Right cardiac atrium (tissue), 5 donors: Measurements from ENCODE around the gene ARID3A. TPM values are rescaled to one million over a fixed set of nuclear protein-coding genes. Genes with fewer than 3 reads are reported as not detected.

Experiments used
- ATAC-seq, 2 donors: fragments of 200-7000 bp; cut with Tn5 transposase; one replicate each; pipeline versions ENCODE4 v1.8.0 to v1.9.1; 2020; ENCODE audit warnings: moderate library complexity in 2 of 2, mild to moderate bottlenecking in 1 of 2
- DNase-seq, 3 donors: peaks; one replicate each; pipeline ENCODE4 v3.0.0-alpha.2; 2020
- H3K27ac ChIP-seq: one replicate; pipeline ENCODE4 v1.5.1; 2013; ENCODE audit warnings: mild to moderate bottlenecking, low read length, control low read depth, moderate library complexity
- H3K27me3 ChIP-seq: one replicate; pipeline ENCODE4 v1.6.1; 2013; ENCODE audit not compliant: control insufficient read depth, insufficient read depth
- H3K4me1 ChIP-seq: one replicate; pipeline ENCODE4 v1.6.1; 2013; ENCODE audit warnings: low read length; ENCODE audit not compliant: control insufficient read depth, insufficient read depth
- H3K4me3 ChIP-seq: one replicate; pipeline ENCODE4 v1.5.1; 2013; ENCODE audit warnings: low read length, control low read depth
- H3K9me3 ChIP-seq: one replicate; pipeline ENCODE4 v1.6.1; 2013; ENCODE audit warnings: low read length; ENCODE audit not compliant: control insufficient read depth
- WGBS: extraction: QIAGEN DNeasy Blood & Tissue Kit; methylation state at CpG from one replicate; pipeline ENCODE4 v1.1.7; 2013; 5-methylcytosine and 5-hydroxymethylcytosine counted together
- intact Hi-C, 4 donors: fragments of 100-400 bp; cut with DNase I; formaldehyde crosslinking; loops; one replicate each; pipeline versions ENCODE4 v1.11.0 to v1.14.0; 2022 to 2023
- polyA plus RNA-seq: library from polyadenylated mRNA; stranded (reverse); fragments of 200-250 nt; gene quantifications from one replicate; pipeline ENCODE4 v1.2.3, GENCODE V29; 2013
- total RNA-seq, 4 donors: library from RNA; stranded (reverse); fragmentation: NEBNext Ultra II Directional; extraction: Animal tissue kit (Norgen Biotek cat#: 25700); gene quantifications; one replicate each; pipeline ENCODE4 v1.2.1, GENCODE V29; 2021
- donor health status: healthy with polysubstance abuse.
- donor health status: DM: no; HTN: yes; CAD: no.
- donor health status: DM: no; HTN: no; CAD: no.
- donor health status: DM: no; HTN: yes; CAD: no; lungs with severe emphysema.
- donor health status: DM: yes; HTN: yes; CAD: no.

Gene ARID3A
- total and polyA plus RNA-seq, 5 donors, result 3.3 to 6.2 (median 5.1) TPM

DNA sequence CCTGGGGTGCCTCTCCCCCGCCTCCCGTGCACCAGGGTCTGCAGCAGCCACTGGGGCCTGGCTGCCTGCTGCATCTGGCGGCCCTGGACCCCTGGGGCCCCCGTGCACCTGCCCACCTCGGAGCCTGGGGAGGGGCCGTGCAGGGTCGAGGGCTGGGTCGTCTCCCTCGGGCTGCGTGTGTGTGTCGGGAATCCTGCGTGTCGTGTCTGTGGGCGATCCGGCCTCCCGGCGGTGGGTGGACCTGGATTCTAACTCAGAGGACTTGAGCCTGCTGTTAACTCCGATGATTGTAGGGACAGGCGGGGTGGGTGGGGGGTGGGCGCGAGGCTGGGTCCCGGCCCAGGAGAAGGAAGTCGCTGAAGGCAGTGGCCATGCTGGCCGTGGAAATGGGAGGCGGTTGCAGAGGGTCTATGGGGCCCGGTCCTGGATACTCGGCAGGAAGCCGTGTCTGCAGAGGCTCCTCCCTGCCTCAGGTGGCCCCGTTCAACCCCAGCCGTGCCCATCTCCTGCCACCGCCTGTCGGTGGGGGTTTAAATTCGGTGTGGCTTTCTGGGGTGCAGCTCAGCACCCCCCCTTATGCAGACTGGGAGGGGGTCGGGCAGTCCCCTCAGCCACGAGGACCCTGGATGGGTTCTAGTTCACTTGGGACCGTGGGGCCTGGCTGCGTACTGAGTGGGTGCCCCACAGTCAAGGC is 48.9 kb downstream of the ARID3A start:
- Histone ChIP-seq H3K27ac (no peak overlapping the region), H3K4me1 (no peaks in the 10 kb centered on the region), H3K9me3 (peaks cover 3% of the 10 kb centered on the region), H3K27me3 (no peaks in the 10 kb centered on the region), H3K4me3 (no peak overlapping the region)
- DNase-seq, result peak in 1 of 3 donors; percentile 46
- ATAC-seq, result no peak
- WGBS, result 74% methylated on average over 37 of the region's 37 CpGs
- intact Hi-C loops, result no loop called here

DNA sequence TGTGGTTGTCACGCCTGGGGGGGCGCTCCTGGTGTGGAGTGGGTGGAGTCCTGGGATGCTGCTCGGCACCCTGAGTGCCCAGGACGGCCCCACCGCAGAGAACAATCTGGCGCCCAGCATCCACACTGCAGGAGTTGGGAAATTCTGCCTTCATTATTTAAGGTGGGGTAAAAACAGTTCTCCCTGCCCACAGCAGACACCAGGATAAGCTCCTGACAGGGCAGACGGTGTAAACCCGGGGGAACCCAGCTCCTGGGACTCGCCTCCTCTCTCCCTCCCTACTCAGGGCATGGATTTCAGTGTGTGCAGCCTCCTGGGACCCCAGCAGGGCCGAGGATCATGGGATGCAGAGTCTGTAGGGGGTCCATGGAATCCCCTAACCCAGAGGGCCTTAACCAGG is 50.6 kb downstream of the ARID3A start:
- 77% methylated on average over 10 of the region's 10 CpGs for WGBS
- intact Hi-C loops, result no loop called here
- peak in 1 of 3 donors; percentile 41 for DNase-seq
- Histone ChIP-seq H3K27me3 (no peaks in the 10 kb centered on the region), H3K9me3 (no peaks in the 10 kb centered on the region), H3K27ac (no peak overlapping the region), H3K4me1 (no peaks in the 10 kb centered on the region), H3K4me3 (no peak overlapping the region)
- no peak for ATAC-seq

DNA sequence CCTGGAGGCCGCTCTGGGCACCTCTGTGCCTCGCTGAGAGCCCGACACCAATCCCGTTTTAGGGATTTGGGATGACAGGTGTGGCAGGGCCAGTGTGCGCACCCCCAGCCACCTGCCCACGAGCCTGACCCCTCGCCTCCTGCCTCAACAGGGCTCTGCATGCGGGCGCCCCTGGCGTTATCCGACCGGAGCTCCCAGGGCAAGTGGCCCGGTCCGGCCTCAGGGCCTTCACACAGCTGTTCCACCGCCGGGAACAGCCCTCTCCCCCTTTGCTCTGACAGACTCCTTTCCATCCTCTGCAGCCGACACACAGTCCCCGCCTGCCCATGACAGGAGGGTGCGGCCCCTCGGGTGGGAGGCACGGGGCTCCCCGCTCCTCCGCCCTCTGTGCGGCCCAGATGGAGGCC is 51.2 kb downstream of the ARID3A start:
- ATAC-seq (peak in 1 of 2 donors; percentile 18), DNase-seq (peak in 1 of 3 donors; percentile 37)
- no peaks in the 10 kb centered on the region for H3K9me3 ChIP-seq
- H3K4me1 ChIP-seq, result no peaks in the 10 kb centered on the region
- no peak overlapping the region for H3K4me3 ChIP-seq
- WGBS, result 83% methylated on average over 24 of the region's 24 CpGs
- no peak overlapping the region for H3K27ac ChIP-seq
- intact Hi-C loops, result no loop called here
- H3K27me3 ChIP-seq, result no peaks in the 10 kb centered on the region

DNA sequence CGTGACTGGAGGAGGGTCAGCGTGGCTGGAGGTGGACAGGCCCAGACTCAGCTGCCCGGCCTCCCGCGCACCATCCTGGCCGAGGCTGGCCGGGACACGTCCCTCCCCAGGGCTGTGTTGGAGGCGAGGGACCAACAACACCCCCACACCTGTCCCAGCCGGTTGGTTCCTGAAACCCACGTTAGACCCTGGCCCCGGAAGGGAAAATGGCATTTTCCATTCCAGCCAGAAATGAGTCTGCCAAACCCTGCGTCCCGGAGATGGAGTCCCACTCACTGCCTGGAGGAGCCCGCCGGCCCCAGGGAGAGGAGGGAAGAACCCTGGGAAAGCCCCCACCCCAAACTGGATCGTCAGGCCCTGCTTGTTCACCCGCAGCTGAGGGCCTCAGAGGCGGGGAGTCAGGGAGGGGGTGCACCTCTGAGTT is 53.5 kb downstream of the ARID3A start:
- no peaks in the 10 kb centered on the region for H3K4me1 ChIP-seq
- no peak overlapping the region for H3K27ac ChIP-seq
- H3K4me3 ChIP-seq, result no peak overlapping the region
- 65% methylated on average over 19 of the region's 19 CpGs for WGBS
- H3K9me3 ChIP-seq, result no peaks in the 10 kb centered on the region
- H3K27me3 ChIP-seq, result no peaks in the 10 kb centered on the region
- intact Hi-C loops, result no loop called here
- ATAC-seq, result no peak
- no peak for DNase-seq

DNA sequence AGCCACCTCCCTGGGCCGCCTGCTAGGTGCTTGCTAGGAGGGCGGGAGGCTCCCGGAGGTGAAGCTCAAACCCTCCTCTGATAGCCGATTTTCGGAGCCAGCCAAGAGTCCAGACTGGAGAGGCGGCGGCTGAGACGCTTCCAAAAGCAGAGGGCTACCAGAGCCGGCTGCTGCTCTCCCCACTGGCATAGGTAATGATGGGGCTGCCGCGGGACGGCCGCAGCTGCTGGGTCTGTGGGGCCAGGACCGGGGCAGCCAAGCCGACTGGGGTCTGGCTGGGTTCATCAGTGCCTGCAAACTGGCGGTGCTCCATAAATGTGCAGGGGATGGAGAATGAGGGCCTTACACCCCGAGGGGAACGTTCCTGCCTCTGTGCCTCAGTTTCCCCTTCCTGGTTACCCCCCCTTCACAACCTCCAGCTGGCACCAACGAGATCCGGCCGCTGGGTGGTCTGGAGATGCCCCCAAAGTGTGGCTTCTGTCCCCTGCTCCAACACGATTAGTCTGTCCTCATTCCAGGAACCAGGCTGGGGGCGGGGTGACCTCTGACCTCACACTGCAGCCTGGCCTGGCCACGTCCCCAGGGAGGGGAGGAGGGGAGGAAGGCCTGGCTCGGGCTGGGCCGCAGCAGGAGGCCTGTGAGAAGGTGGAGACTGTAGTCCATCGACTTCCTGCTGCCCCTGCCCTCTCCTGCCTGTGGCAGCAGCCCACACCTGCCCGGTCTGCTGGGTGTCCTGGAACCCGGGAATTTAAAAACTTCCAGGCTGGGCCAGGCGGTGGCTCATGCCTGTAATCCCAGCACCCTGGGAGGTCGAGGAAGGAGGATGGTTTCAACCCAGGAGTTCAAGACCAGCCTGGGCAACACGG is 54.5 kb downstream of the ARID3A start:
- Histone ChIP-seq H3K27me3 (no peaks in the 10 kb centered on the region), H3K4me3 (no peak overlapping the region), H3K9me3 (no peaks in the 10 kb centered on the region), H3K4me1 (no peaks in the 10 kb centered on the region), H3K27ac (no peak overlapping the region)
- ATAC-seq, result no peak
- 27% methylated on average over 32 of the region's 32 CpGs for WGBS
- peak in 1 of 3 donors; percentile 72 for DNase-seq
- intact Hi-C loops, result loop anchor here in 2 of 4 donors (10.0 kb wide), 2 partner anchors 206 to 216 kb away; no protein-coding TSS in a partner anchor

DNA sequence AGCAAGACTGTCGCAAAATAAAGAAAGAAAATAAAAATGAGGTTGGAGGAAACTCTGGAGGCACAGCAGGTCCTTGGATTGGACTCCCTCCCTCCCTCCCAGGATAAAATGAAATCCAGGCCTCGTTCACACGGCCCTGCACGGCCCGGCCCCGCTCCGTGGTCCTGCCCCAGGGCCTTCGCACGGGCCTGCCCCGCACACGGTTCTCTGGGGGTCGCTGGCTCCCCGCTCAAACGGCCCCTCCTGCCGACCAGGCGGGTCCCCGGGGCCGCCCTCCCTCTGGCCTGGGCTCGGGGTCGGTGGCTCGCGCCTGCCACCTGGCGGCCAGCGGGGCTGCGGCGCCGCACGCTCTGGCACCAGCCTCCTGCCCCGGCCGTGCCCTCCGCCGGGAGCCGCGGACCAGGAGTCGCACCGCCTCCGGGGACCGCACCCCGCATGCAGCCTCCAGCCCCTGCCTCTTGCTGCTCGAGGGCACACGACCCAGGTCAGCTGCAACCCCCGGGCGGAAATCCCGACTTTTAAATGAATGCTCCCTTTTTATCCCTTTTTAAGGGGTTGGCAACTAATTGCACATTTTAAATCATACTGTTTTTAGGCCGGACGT is 56.8 kb downstream of the ARID3A start:
- Histone ChIP-seq H3K27me3 (no peaks in the 10 kb centered on the region), H3K9me3 (no peaks in the 10 kb centered on the region), H3K4me1 (no peaks in the 10 kb centered on the region), H3K27ac (no peak overlapping the region), H3K4me3 (no peak overlapping the region)
- intact Hi-C loops, result loop anchor here (1.0 to 10.0 kb wide), 7 partner anchors 58 to 218 kb away; no protein-coding TSS in a partner anchor
- DNase-seq (peak; percentile 64 to 90 (median 90)), ATAC-seq (peak; percentile 81 to 82)
- WGBS, result 1% methylated on average over 46 of the region's 46 CpGs

DNA sequence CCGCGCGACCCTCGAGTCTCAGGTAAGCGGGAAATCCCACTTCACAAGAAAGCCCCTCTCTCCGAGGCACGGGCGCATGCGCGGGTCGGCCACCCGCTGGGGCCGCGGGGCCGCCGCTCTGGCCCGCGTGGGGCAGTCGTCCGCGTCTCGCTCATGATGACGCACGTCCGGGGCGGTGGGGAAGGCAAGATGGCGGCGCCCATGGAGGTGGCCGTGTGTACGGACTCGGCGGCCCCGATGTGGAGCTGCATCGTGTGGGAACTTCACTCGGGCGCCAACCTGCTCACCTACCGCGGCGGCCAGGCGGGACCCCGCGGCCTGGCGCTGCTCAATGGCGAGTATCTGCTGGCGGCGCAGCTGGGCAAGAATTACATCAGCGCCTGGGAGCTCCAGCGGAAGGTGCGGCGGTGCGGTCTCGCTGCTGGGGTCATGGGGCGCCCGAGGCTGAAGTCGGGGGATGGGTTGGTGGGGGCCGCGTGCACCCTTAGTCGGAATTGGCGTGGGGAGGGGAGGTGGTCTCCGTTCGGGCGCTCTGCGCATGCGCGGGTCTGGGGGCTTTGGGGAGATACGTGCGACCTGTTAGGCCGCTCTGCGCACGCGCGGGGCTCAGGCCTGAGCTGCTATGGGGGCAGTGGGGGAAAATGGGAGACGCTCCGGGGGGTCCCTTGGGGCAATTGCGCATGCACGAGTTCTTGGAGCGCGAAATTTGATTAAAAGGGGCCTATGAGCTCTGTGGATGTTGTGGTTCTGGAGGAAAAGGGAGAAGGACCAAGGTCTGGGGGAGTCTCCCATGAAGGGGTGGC is 58.5 kb downstream of the ARID3A start, which contains the start of gene WDR18:
WDR18 (plus strand) TSS at position 181 of the 803 bp plus-strand sequence; CDS start at position 190, 9 bp downstream.
- WGBS, result under 1% methylated on average over 78 of the region's 78 CpGs
- DNase-seq (peak; percentile 95 to 98 (median 98)), ATAC-seq (peak; percentile 95 to 96)
- H3K4me3 ChIP-seq, result peak within 1 kb of the TSS; percentile 92
- peak within 1 kb of the TSS; percentile 84 for H3K27ac ChIP-seq
- no peaks in the 10 kb centered on the region for H3K4me1 ChIP-seq
- intact Hi-C loops, result loop anchor here in 2 of 4 donors (10.0 kb wide), 2 partner anchors 210 to 220 kb away; no protein-coding TSS in a partner anchor
- no peaks in the 10 kb centered on the region for H3K27me3 ChIP-seq
- H3K9me3 ChIP-seq, result no peaks in the 10 kb centered on the region

DNA sequence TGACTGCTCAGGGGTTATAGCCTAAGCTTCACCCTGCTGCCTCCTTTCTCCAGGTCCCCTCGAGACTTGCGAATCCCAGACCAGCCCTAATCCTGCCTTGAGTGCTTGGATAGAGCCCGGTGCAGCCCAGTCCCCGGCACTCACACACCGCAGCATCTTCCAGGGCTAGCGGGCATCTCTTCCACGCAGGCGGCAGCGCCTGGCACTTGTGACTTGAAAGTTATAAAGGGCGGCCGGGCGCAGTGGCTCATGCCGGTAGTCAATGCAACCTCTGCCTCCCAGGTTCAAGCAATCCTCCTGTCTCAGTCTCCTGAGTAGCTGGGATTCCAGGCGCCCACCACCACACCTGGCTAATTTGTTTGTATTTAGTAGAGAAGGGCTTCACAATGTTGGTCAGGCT is 60.2 kb downstream of the ARID3A start:
- Histone ChIP-seq H3K4me3 (no peak overlapping the region), H3K4me1 (no peaks in the 10 kb centered on the region), H3K27me3 (no peaks in the 10 kb centered on the region), H3K9me3 (no peaks in the 10 kb centered on the region), H3K27ac (no peak overlapping the region)
- ATAC-seq (no peak), DNase-seq (peak in 1 of 3 donors; percentile 38)
- 94% methylated on average over 14 of the region's 14 CpGs for WGBS
- intact Hi-C loops, result loop anchor here in 2 of 4 donors (10.0 kb wide), 2 partner anchors 211 to 221 kb away; no protein-coding TSS in a partner anchor

DNA sequence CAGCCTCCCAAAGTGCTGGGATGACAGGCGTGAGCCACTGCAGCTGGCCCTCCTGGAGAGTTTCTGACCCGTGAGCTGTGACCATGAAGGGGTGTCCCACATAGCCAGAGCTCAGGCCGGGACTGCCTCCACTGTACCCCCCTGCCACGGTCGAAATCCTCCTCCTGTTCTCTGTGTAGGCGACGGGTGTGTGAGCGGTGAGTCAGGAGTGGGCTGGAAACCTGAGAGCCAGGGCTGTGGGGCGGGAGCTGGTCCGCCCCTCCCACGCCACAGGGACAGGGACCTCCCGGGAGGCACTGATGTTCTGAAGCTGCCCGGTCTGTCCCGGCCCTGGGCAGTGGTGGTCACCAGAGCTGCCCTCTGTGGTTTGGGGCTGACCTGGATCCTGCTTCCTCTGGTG is 62.2 kb downstream of the ARID3A start:
- WGBS, result 82% methylated on average over 14 of the region's 14 CpGs
- intact Hi-C loops, result loop anchor here in 2 of 4 donors (10.0 kb wide), 2 partner anchors 213 to 223 kb away; no protein-coding TSS in a partner anchor
- H3K27ac ChIP-seq, result no peak overlapping the region
- no peaks in the 10 kb centered on the region for H3K4me1 ChIP-seq
- peak in 1 of 3 donors; percentile 36 for DNase-seq
- no peaks in the 10 kb centered on the region for H3K9me3 ChIP-seq
- ATAC-seq, result no peak
- no peak overlapping the region for H3K4me3 ChIP-seq
- H3K27me3 ChIP-seq, result no peaks in the 10 kb centered on the region

DNA sequence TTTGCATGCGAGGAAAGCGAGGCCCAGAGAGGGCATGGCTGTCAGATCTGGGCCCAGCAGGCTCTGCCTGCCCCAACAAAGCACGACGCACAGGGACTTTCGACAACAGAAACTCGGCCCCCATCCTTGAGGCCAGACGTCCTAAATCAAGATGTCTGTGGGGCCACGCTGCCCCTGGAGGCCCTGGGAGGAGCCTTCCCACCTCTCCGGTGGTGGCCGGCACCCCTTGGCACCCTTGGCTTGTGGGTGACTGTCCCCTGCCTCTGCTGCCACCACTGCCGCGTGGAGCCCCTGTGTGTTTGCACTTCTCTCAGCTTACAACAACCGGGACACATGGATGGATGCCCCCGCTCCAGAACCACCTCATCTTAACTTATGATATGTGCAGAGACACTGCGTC is 62.7 kb downstream of the ARID3A start:
- H3K27ac ChIP-seq, result no peak overlapping the region
- DNase-seq (peak in 1 of 3 donors; percentile 36), ATAC-seq (no peak)
- H3K27me3 ChIP-seq, result no peaks in the 10 kb centered on the region
- intact Hi-C loops, result loop anchor here in 2 of 4 donors (10.0 kb wide), 2 partner anchors 214 to 224 kb away; no protein-coding TSS in a partner anchor
- H3K4me3 ChIP-seq, result no peak overlapping the region
- 88% methylated on average over 15 of the region's 15 CpGs for WGBS
- H3K9me3 ChIP-seq, result no peaks in the 10 kb centered on the region
- no peaks in the 10 kb centered on the region for H3K4me1 ChIP-seq
